Hepatocyte (in vitro differentiated cells): Measurements from ENCODE around the gene SCGB1A1. TPM values are rescaled to one million over a fixed set of nuclear protein-coding genes. Genes with fewer than 3 reads are reported as not detected.
A peak's percentile ranks its signal among the peaks of the same experiment; 100 is the strongest.
"Not testable (repeated sequence)": the region's sequence is repeated elsewhere in the genome, so short reads cannot be mapped to it uniquely, and the experiment has no call there.

ENCODE experiments used
- DNase-seq: peaks from one replicate; pipeline ENCODE4 v3.0.0-alpha.2; 2016; ENCODE audit warnings: low spot score
- H2AFZ ChIP-seq: fragments of 200-600 bp; sonication (generic); 2 replicates; pipeline ENCODE4 v1.6.0; 2016; ENCODE audit warnings: antibody characterized with exemption, mild to moderate bottlenecking
- H3K27ac ChIP-seq: fragments of 200-600 bp; sonication (generic); 2 replicates; pipeline ENCODE4 v1.5.1; 2016; ENCODE audit warnings: mild to moderate bottlenecking
- H3K27me3 ChIP-seq: fragments of 200-600 bp; sonication (generic); 2 replicates; pipeline ENCODE4 v1.6.1; 2016
- H3K36me3 ChIP-seq: fragments of 200-600 bp; sonication (generic); replicated peaks from 2 replicates; pipeline ENCODE4 v1.5.1; 2016; ENCODE audit warnings: low read depth; ENCODE audit not compliant: insufficient read depth
- H3K4me1 ChIP-seq: fragments of 200-600 bp; sonication (generic); 2 replicates; pipeline ENCODE4 v1.5.1; 2016; ENCODE audit warnings: mild to moderate bottlenecking, moderate library complexity; ENCODE audit not compliant: insufficient read depth
- H3K4me2 ChIP-seq: fragments of 200-600 bp; sonication (generic); 2 replicates; pipeline ENCODE4 v1.6.0; 2016
- H3K4me3 ChIP-seq: fragments of 200-600 bp; sonication (generic); 2 replicates; pipeline ENCODE4 v1.5.1; 2016; ENCODE audit warnings: mild to moderate bottlenecking
- H3K79me2 ChIP-seq: fragments of 200-600 bp; sonication (generic); 2 replicates; pipeline ENCODE4 v1.6.0; 2017; ENCODE audit warnings: mild to moderate bottlenecking
- H3K9me2 ChIP-seq: fragments of 200-600 bp; sonication (generic); replicated peaks from 2 replicates; pipeline ENCODE4 v1.6.0; 2017; ENCODE audit warnings: mild to moderate bottlenecking; ENCODE audit not compliant: insufficient read depth
- H3K9me3 ChIP-seq: fragments of 200-600 bp; sonication (generic); 2 replicates; pipeline ENCODE4 v1.5.1; 2016; ENCODE audit warnings: low read depth, mild to moderate bottlenecking
- H4K20me1 ChIP-seq: fragments of 200-600 bp; sonication (generic); 2 replicates; pipeline ENCODE4 v1.6.0; 2016; ENCODE audit warnings: mild to moderate bottlenecking; ENCODE audit not compliant: insufficient read depth, poor library complexity, severe bottlenecking
- CTCF ChIP-seq: fragments of 200-600 bp; sonication (generic); IDR thresholded peaks from 2 replicates; pipeline ENCODE4 v1.5.1; 2016; ENCODE audit warnings: antibody characterized with exemption, mild to moderate bottlenecking; ENCODE audit not compliant: poor library complexity
- EZH2 ChIP-seq: fragments of 200-600 bp; sonication (generic); IDR thresholded peaks from 2 replicates; pipeline ENCODE4 v1.6.1; 2016; ENCODE audit warnings: antibody characterized with exemption, mild to moderate bottlenecking, borderline replicate concordance
- EZH2phosphoT487 ChIP-seq: fragments of 200-600 bp; sonication (generic); IDR thresholded peaks from one replicate; pipeline ENCODE4 v1.6.1; 2018; ENCODE audit warnings: antibody characterized with exemption, mild to moderate bottlenecking, low read depth, moderate library complexity; ENCODE audit not compliant: unreplicated experiment, severe bottlenecking
- WGBS: methylation state at CpG from one replicate; pipeline ENCODE4 v1.1.6; 2016; ENCODE audit warnings: low lambda C conversion rate; ENCODE audit errors: missing lambda C conversion rate; 5-methylcytosine and 5-hydroxymethylcytosine counted together
- polyA plus RNA-seq: library from polyadenylated mRNA; unstranded; fragments of >200 nt; fragmentation: Nextera tagmentation; extraction: Ambion mirVana; gene quantifications from 2 replicates; pipeline ENCODE4 v1.2.1, GENCODE V29; 2016
- total RNA-seq: library from RNA; depleted of rRNA; stranded (reverse); fragments of >200 nt; gene quantifications from 2 replicates; pipeline ENCODE4 v1.2.3, GENCODE V29; 2014

Gene SCGB1A1
- total and polyA plus RNA-seq, 2 experiments from 2014 or later = not detected

- Histone ChIP-seq H3K4me2 (no peak overlapping the region), H3K9me2 (no peaks in the 10 kb centered on the region), H3K9me3 (no peaks in the 10 kb centered on the region), H3K27me3 (no peaks in the 10 kb centered on the region), H2AFZ (no peak overlapping the region), H3K4me1 (peaks cover 29% of the 10 kb centered on the region), H3K36me3 (no peaks in the 10 kb centered on the region), H3K27ac (peak overlapping the region; percentile 80), H3K4me3 (no peak overlapping the region), H4K20me1 (no peaks in the 10 kb centered on the region), H3K79me2 (no peaks in the 10 kb centered on the region)
- 86% methylated on average over 5 of the region's 5 CpGs for WGBS
- no peak for DNase-seq
- TF ChIP-seq CTCF (no peak), EZH2phosphoT487 (no peak), EZH2 (no peak)
These were observed 27.3 kb downstream of the SCGB1A1 start for GRCh38 chr11:62446091-62446490.

GRCh38 chr11:62449451-62449851 is 30.6 kb downstream of the SCGB1A1 start:
- Histone ChIP-seq H4K20me1 (no peaks in the 10 kb centered on the region), H3K9me2 (no peaks in the 10 kb centered on the region), H3K9me3 (no peaks in the 10 kb centered on the region), H3K4me3 (no peak overlapping the region), H3K27me3 (no peaks in the 10 kb centered on the region), H3K27ac (no peak overlapping the region), H2AFZ (no peak overlapping the region), H3K36me3 (no peaks in the 10 kb centered on the region), H3K79me2 (no peaks in the 10 kb centered on the region), H3K4me2 (no peak overlapping the region), H3K4me1 (peaks cover 18% of the 10 kb centered on the region)
- DNase-seq = no peak
- TF ChIP-seq CTCF = no peak
- TF ChIP-seq EZH2 = no peak
- TF ChIP-seq EZH2phosphoT487 = no peak
- 87% methylated on average over 9 of the region's 9 CpGs for WGBS

- H4K20me1 ChIP-seq, H2AFZ ChIP-seq, H3K36me3 ChIP-seq, H3K4me3 ChIP-seq, H3K79me2 ChIP-seq, H3K9me2 ChIP-seq, H3K4me2 ChIP-seq, H3K9me3 ChIP-seq, DNase-seq, H3K27me3 ChIP-seq, H3K27ac ChIP-seq: not testable (repeated sequence)
- H3K4me1 ChIP-seq = peaks cover 13% of the 10 kb centered on the region
- WGBS = 90% methylated on average over 7 of the region's 7 CpGs
These were observed 31.1 kb downstream of the SCGB1A1 start for GRCh38 chr11:62449912-62450311.

GRCh38 chr11:62450543-62451240 is 31.9 kb downstream of the SCGB1A1 start:
- Histone ChIP-seq H2AFZ (no peak overlapping the region), H3K9me2 (no peaks in the 10 kb centered on the region), H3K36me3 (no peaks in the 10 kb centered on the region), H3K4me1 (peaks cover 6% of the 10 kb centered on the region), H4K20me1 (no peaks in the 10 kb centered on the region), H3K27ac (no peak overlapping the region), H3K9me3 (no peaks in the 10 kb centered on the region), H3K27me3 (no peaks in the 10 kb centered on the region), H3K79me2 (no peaks in the 10 kb centered on the region), H3K4me2 (no peak overlapping the region), H3K4me3 (no peak overlapping the region)
- WGBS = 92% methylated on average over 15 of the region's 15 CpGs
- DNase-seq = no peak
- TF ChIP-seq EZH2 = no peak
- TF ChIP-seq CTCF = no peak
- TF ChIP-seq EZH2phosphoT487 = no peak
